SU-DHL-6 (cell line): Measurements from ENCODE around the gene RPL41.
A peak's percentile ranks its signal among the peaks of the same experiment; 100 is the strongest.

Experiments used
- H2AFZ ChIP-seq: fragments of 200-600 bp; sonication (generic); 2 replicates; pipeline ENCODE4 v1.6.1; 2014; ENCODE audit warnings: low read depth, mild to moderate bottlenecking, moderate library complexity, mixed read lengths, antibody characterized with exemption, low read length; ENCODE audit not compliant: severe bottlenecking
- H3F3A ChIP-seq: fragments of 200-600 bp; shearing (Covaris generic); 2 replicates; pipeline ENCODE4 v1.6.0; 2016; ENCODE audit warnings: antibody characterized with exemption, mild to moderate bottlenecking; ENCODE audit not compliant: insufficient read depth
- H3K27ac ChIP-seq: fragments of 200-600 bp; sonication (generic); 2 replicates; pipeline ENCODE4 v1.5.1; 2016; ENCODE audit warnings: low read depth, mild to moderate bottlenecking, low read length, moderate library complexity, mixed read lengths
- H3K27me3 ChIP-seq: fragments of 200-600 bp; sonication (generic), shearing (Covaris generic); 2 replicates; pipeline ENCODE4 v1.6.0; 2014; ENCODE audit warnings: mild to moderate bottlenecking, low read length
- H3K36me3 ChIP-seq: fragments of 200-600 bp; sonication (generic); 2 replicates; pipeline ENCODE4 v1.6.1; 2014; ENCODE audit warnings: mild to moderate bottlenecking, low read length, mixed read lengths
- H3K4me2 ChIP-seq: fragments of 300-600, 200-600 bp; shearing (Covaris generic), sonication (generic); 2 replicates; pipeline ENCODE4 v1.6.0; 2014; ENCODE audit warnings: low read length, low read depth, mild to moderate bottlenecking; ENCODE audit not compliant: poor library complexity, severe bottlenecking
- H3K4me3 ChIP-seq: fragments of 200-600 bp; sonication (generic); 2 replicates; pipeline ENCODE4 v1.5.1; 2014; ENCODE audit warnings: antibody characterized with exemption, low read length, mild to moderate bottlenecking, mixed read lengths; ENCODE audit not compliant: insufficient read depth, poor library complexity, severe bottlenecking
- H3K79me2 ChIP-seq: fragments of 200-600 bp; sonication (generic); 2 replicates; pipeline ENCODE4 v1.6.1; 2014; ENCODE audit warnings: mild to moderate bottlenecking, low read length, moderate library complexity; ENCODE audit not compliant: insufficient read depth
- H3K9ac ChIP-seq: fragments of 200-600 bp; sonication (generic); 2 replicates; pipeline ENCODE4 v1.7.0; 2014; ENCODE audit warnings: mild to moderate bottlenecking, low read length
- H3K9me2 ChIP-seq: fragments of 200-600 bp; sonication (generic); replicated peaks from 2 replicates; pipeline ENCODE4 v1.6.1; 2014; ENCODE audit warnings: low read length; ENCODE audit not compliant: insufficient read depth
- H3K9me3 ChIP-seq: fragments of 200-600 bp; sonication (generic); 2 replicates; pipeline ENCODE4 v1.6.1; 2014; ENCODE audit warnings: low read length, mixed read lengths; ENCODE audit not compliant: insufficient read depth
- H4K20me1 ChIP-seq: fragments of 200-600 bp; sonication (generic); 2 replicates; pipeline ENCODE4 v1.6.1; 2014; ENCODE audit warnings: low read depth, mild to moderate bottlenecking, antibody characterized with exemption, low read length, moderate library complexity, mixed read lengths
- EZH2phosphoT487 ChIP-seq: fragments of 200-600 bp; sonication (generic), shearing (Covaris generic); conservative IDR thresholded peaks from 2 replicates; pipeline ENCODE4 v1.6.1; 2018; ENCODE audit warnings: mild to moderate bottlenecking, antibody characterized with exemption, low read length, moderate library complexity, mixed read lengths
- TF ChIP-seq, protein P1 (sequence below): fragments of 200-600 bp; sonication (generic); IDR thresholded peaks from one replicate; pipeline ENCODE4 v1.5.1; 2017; ENCODE audit warnings: antibody characterized with exemption, mild to moderate bottlenecking, low read length, moderate library complexity; ENCODE audit not compliant: insufficient read depth, poor library complexity, severe bottlenecking

RPL41 gene

DNA sequence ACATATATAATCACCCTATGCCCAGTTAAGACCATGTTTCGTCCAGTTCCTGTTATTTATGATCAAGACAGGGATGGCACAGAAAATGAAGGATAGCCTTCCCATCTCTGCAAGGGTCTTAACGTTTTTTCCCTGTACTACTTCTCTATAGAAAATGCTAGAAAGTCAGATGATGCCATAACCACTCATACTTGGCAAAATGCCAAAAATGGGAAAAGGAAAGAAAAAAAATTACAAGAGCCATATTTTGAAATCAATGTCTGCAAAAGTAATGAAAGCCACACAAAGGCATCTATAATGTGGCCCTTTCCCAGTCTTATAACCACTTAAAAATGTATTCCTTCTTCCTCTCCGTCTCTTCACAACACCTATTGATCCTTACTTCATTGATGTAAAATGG is 34.1 kb downstream of the RPL41 start:
- no peaks in the 10 kb centered on the region for H3K9me3 ChIP-seq
- H4K20me1 ChIP-seq = no peaks in the 10 kb centered on the region
- H3K27me3 ChIP-seq = no peaks in the 10 kb centered on the region
- H3K36me3 ChIP-seq = no peaks in the 10 kb centered on the region
- H3K9ac ChIP-seq = no peak overlapping the region
- H3K27ac ChIP-seq = no peak overlapping the region
- H3K9me2 ChIP-seq = no peaks in the 10 kb centered on the region
- H2AFZ ChIP-seq = no peak overlapping the region
- peaks cover 6% of the 10 kb centered on the region; the same call in 1 of the 2 replicates for H3K79me2 ChIP-seq
- TF ChIP-seq, protein P1, sequence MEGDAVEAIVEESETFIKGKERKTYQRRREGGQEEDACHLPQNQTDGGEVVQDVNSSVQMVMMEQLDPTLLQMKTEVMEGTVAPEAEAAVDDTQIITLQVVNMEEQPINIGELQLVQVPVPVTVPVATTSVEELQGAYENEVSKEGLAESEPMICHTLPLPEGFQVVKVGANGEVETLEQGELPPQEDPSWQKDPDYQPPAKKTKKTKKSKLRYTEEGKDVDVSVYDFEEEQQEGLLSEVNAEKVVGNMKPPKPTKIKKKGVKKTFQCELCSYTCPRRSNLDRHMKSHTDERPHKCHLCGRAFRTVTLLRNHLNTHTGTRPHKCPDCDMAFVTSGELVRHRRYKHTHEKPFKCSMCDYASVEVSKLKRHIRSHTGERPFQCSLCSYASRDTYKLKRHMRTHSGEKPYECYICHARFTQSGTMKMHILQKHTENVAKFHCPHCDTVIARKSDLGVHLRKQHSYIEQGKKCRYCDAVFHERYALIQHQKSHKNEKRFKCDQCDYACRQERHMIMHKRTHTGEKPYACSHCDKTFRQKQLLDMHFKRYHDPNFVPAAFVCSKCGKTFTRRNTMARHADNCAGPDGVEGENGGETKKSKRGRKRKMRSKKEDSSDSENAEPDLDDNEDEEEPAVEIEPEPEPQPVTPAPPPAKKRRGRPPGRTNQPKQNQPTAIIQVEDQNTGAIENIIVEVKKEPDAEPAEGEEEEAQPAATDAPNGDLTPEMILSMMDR = no peak
- TF ChIP-seq EZH2phosphoT487 = no peak
- H3K4me3 ChIP-seq = no peak overlapping the region
- H3F3A ChIP-seq = peaks cover 21% of the 10 kb centered on the region; the same call in 1 of the 2 replicates
- peak overlapping the region; percentile 80 for H3K4me2 ChIP-seq

DNA sequence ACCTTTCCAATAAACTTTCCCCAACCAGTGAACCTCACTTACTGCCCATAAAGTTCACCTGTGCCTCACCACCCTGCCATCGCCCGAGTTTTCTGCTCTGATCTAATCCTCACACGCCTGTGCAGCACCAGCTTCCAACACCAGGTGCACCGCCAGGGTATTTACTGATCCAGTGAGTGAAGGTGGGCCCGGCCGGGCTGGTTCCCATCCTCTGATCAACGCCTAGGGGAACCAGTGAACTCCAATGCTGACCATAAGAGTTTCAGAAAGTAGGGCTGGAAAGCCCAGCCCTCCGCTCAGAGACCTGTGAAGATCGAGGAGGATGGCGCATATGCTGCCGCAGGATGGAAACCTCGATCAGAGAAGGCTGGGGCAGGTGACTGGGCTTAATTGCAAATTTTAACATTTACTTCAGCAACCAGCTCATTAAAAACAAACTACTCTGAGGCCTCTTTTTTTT is 35.3 kb downstream of the RPL41 start:
- H3K4me3 ChIP-seq = peak overlapping the region; percentile 74
- peak overlapping the region; percentile 85 for H3K27ac ChIP-seq
- H3K36me3 ChIP-seq = no peaks in the 10 kb centered on the region
- H4K20me1 ChIP-seq = no peaks in the 10 kb centered on the region
- no peaks in the 10 kb centered on the region for H3K9me2 ChIP-seq
- peak overlapping the region; percentile 77 for H3K9ac ChIP-seq
- H3K27me3 ChIP-seq = no peaks in the 10 kb centered on the region
- H3K4me2 ChIP-seq = peak overlapping the region; percentile 80
- H3K79me2 ChIP-seq = peaks cover 6% of the 10 kb centered on the region; the same call in 1 of the 2 replicates
- no peak for TF ChIP-seq EZH2phosphoT487
- TF ChIP-seq, protein P1 = peak; percentile 23
- peaks cover 14% of the 10 kb centered on the region; the same call in 1 of the 2 replicates for H3F3A ChIP-seq
- no peaks in the 10 kb centered on the region for H3K9me3 ChIP-seq
- H2AFZ ChIP-seq = peak overlapping the region; percentile 36

DNA sequence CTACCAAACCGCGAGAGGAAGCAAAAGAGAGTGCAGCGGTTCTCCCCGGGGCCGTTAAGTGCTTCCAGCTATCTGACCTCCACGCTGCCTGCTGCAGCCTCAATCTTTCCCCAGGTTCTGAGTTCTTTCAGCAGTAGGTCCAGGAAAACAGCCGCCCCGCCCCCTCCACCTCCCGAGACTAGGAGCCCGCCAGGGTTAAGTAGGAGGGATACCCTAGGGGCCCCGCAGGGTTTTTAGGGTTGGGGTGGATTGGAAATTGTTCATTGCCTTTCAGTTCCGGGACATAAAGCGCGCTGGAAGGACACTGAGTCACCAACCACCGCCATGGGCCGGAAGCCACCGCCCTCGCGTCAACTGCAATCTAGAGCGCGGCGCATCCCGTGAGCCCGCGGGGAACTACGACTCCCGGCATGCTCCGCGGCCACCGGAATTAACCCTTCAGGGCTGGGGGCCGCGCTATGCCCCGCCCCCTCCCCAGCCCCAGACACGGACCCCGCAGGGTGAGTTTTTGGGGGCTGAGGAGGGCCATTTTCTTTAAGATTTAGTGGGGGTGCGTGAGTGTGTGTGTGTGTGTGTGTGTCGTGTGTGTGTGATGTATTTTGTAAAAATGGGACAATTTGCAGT is 35.8 kb downstream of the RPL41 start, which contains the start of gene MYL6B:
Gene MYL6B (plus strand): TSS at position 456 of the 624 bp plus-strand sequence. CDS start 1,332 bp downstream, outside the sequence.
- Histone ChIP-seq H3F3A (peaks cover 14% of the 10 kb centered on the region; the same call in 1 of the 2 replicates), H4K20me1 (no peaks in the 10 kb centered on the region), H3K27ac (peak within 1 kb of the TSS; percentile 85), H3K9me2 (no peaks in the 10 kb centered on the region), H3K9me3 (no peaks in the 10 kb centered on the region), H3K9ac (peak within 1 kb of the TSS; percentile 77), H3K79me2 (peaks cover 6% of the 10 kb centered on the region; the same call in 1 of the 2 replicates), H2AFZ (peak within 1 kb of the TSS; percentile 36), H3K4me2 (peak within 1 kb of the TSS; percentile 80), H3K27me3 (no peaks in the 10 kb centered on the region), H3K4me3 (peak within 1 kb of the TSS; percentile 74), H3K36me3 (no peaks in the 10 kb centered on the region)
- TF ChIP-seq, protein P1 = no peak
- TF ChIP-seq EZH2phosphoT487 = no peak
